ENCODE data around the gene FXYD2. TPM values are rescaled to one million over a fixed set of nuclear protein-coding genes. Genes with fewer than 3 reads are reported as not detected.

The FXYD2 gene
- total and polyA plus RNA-seq, 2 donors (not counting 3 experiments of a cell fraction or from before 2014, with no cell fraction given): 0.99 to 1.8 TPM

DNA sequence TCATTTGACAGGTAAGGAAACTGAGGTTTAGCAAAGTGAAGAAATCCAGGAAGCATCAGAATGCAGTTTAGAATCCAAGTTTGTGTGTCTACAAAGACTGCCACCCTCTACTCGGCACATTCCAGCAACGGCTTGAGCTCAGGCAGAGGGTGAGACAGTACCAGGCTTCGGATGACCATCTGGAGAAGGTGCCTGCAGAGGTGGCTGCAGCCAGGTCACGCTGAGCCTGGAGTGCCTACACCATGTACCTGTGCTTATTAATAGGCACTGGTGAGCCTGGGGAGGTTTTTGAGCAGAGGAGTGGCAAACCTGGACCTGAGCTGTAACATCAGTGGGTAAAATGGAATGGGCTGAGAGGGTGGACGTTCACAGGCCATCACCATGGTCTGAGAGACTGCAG, 47.2 kb upstream of the FXYD2 start:
- ChIA-PET POLR2A (no interaction called here), CTCF (interaction anchor here (1.2 kb wide), 1 partner anchor 182 kb away, joined by 3 read pairs; no protein-coding TSS in a partner anchor)

DNA sequence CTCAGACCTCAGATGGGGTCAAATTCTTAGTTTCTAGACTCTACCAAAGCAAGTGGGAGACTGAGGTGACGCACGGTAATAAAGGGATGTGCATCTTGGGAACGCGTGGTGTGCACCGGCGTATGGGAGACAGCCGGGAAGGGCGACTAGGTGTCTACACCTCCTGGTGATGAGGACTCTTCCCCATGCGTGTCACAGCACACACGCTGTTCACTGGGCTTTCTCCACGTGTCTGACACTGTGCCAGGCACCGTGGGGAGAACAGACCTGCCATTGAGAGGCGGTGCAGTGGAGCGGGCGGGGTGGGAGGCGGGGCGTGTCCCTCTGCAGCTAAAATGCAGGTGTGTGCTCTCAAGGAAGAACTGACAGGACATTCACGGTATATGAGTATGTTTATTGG, 46.6 kb upstream of the FXYD2 start:
- BruUV-seq (replicated peaks): no TSS peak
- H3K9ac ChIP-seq (replicated peaks; ENCODE audit: extremely low read depth, insufficient read depth, low read length): no peak overlapping the region
- no peak overlapping the region for H3K4me3 ChIP-seq (replicated peaks in 1 of 3; ENCODE audit: insufficient read depth in 1 of 3, low read depth in 1 of 3, low read length in 3 of 3)
- no peak overlapping the region for H3K27ac ChIP-seq (ENCODE audit: insufficient read depth, low read depth, low read length)
- H3K4me1 ChIP-seq (ENCODE audit: control insufficient read depth, extremely low read depth, insufficient read depth, low read length): no peaks in the 10 kb centered on the region
- dilution Hi-C loops (cut with MboI; ENCODE audit: extremely low pct_ligation_motif_present, low sequenced_read_pairs): no loop called here
- H3K4me2 ChIP-seq (ENCODE audit: insufficient read depth, low read length): no peak overlapping the region
- no peaks in the 10 kb centered on the region for H3K79me2 ChIP-seq (ENCODE audit: control insufficient read depth, insufficient read depth, low read length)
- no peaks in the 10 kb centered on the region for H3K9me1 ChIP-seq (replicated peaks; ENCODE audit: control insufficient read depth, extremely low read depth, insufficient read depth, low read length)
- H4K20me1 ChIP-seq (replicated peaks; ENCODE audit: control insufficient read depth, extremely low read depth, insufficient read depth, low read length): no peaks in the 10 kb centered on the region
- no peaks in the 10 kb centered on the region for H3K36me3 ChIP-seq (ENCODE audit: control insufficient read depth in 2 of 2, extremely low read depth in 1 of 2, insufficient read depth in 2 of 2, low read length in 2 of 2)
- POLR2A ChIA-PET: no interaction called here
- intact Hi-C loops (cut with micrococcal nuclease): no loop called here
- CTCF ChIA-PET: interaction anchor here (1.0 to 1.2 kb wide), 2 partner anchors 10 to 182 kb away, joined by 3 to 4 read pairs; no protein-coding TSS in a partner anchor
- no peak for DNase-seq (ENCODE audit: low read depth, low spot score)
- FAIRE-seq: no peak
- TF ChIP-seq EZH2 (IDR thresholded peaks at IDR 0.05; ENCODE audit: borderline replicate concordance, low read depth, low read length, severe bottlenecking) (no peak), POLR2A (IDR thresholded peaks at IDR 0.05; ENCODE audit: low read depth, low read length) (no peak), POLR2AphosphoS5 (IDR thresholded peaks at IDR 0.05; ENCODE audit: insufficient read depth, low read depth, low read length) (no peak), GATA2 (IDR thresholded peaks at IDR 0.05; ENCODE audit: insufficient read depth, insufficient read length, low read depth, low read length) (no peak), JUN (IDR thresholded peaks at IDR 0.05; ENCODE audit: borderline replicate concordance, insufficient read depth, insufficient read length, low read depth) (no peak), FOS (IDR thresholded peaks at IDR 0.05; ENCODE audit: borderline replicate concordance, insufficient read depth, low read length) (no peak), MYC (IDR thresholded peaks at IDR 0.05; ENCODE audit: low read depth, low read length) (no peak)
- TF ChIP-seq, protein P1, sequence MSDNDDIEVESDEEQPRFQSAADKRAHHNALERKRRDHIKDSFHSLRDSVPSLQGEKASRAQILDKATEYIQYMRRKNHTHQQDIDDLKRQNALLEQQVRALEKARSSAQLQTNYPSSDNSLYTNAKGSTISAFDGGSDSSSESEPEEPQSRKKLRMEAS (IDR thresholded peaks at IDR 0.05; ENCODE audit: insufficient read depth, insufficient read length): no peak
- TF ChIP-seq, protein P2, sequence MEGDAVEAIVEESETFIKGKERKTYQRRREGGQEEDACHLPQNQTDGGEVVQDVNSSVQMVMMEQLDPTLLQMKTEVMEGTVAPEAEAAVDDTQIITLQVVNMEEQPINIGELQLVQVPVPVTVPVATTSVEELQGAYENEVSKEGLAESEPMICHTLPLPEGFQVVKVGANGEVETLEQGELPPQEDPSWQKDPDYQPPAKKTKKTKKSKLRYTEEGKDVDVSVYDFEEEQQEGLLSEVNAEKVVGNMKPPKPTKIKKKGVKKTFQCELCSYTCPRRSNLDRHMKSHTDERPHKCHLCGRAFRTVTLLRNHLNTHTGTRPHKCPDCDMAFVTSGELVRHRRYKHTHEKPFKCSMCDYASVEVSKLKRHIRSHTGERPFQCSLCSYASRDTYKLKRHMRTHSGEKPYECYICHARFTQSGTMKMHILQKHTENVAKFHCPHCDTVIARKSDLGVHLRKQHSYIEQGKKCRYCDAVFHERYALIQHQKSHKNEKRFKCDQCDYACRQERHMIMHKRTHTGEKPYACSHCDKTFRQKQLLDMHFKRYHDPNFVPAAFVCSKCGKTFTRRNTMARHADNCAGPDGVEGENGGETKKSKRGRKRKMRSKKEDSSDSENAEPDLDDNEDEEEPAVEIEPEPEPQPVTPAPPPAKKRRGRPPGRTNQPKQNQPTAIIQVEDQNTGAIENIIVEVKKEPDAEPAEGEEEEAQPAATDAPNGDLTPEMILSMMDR (IDR thresholded peaks at IDR 0.05; ENCODE audit: extremely low read depth in 1 of 2, insufficient read depth in 1 of 2, low read depth in 1 of 2, low read length in 2 of 2): no peak
- no peak overlapping the region for H2AFZ ChIP-seq (ENCODE audit: low read depth, low read length)
- H3K9me3 ChIP-seq (replicated peaks; ENCODE audit: control insufficient read depth, insufficient read depth, low read length): no peaks in the 10 kb centered on the region
- H3K27me3 ChIP-seq (ENCODE audit: control insufficient read depth in 2 of 2, insufficient read depth in 2 of 2, low read length in 2 of 2): peaks cover 32 to 35% of the 10 kb centered on the region in 2 experiments

More for the DNA sequence above, 47.2 kb upstream of the FXYD2 start:
- Histone ChIP-seq H3K9ac (replicated peaks; ENCODE audit: extremely low read depth, insufficient read depth, low read length) (no peak overlapping the region), H3K79me2 (ENCODE audit: control insufficient read depth, insufficient read depth, low read length) (no peaks in the 10 kb centered on the region), H3K9me1 (replicated peaks; ENCODE audit: control insufficient read depth, extremely low read depth, insufficient read depth, low read length) (no peaks in the 10 kb centered on the region), H4K20me1 (replicated peaks; ENCODE audit: control insufficient read depth, extremely low read depth, insufficient read depth, low read length) (no peaks in the 10 kb centered on the region), H2AFZ (ENCODE audit: low read depth, low read length) (no peak overlapping the region), H3K4me1 (ENCODE audit: control insufficient read depth, extremely low read depth, insufficient read depth, low read length) (no peaks in the 10 kb centered on the region), H3K27ac (ENCODE audit: insufficient read depth, low read depth, low read length) (no peak overlapping the region), H3K4me3 (replicated peaks in 1 of 3; ENCODE audit: insufficient read depth in 1 of 3, low read depth in 1 of 3, low read length in 3 of 3) (no peak overlapping the region), H3K36me3 (ENCODE audit: control insufficient read depth in 2 of 2, extremely low read depth in 1 of 2, insufficient read depth in 2 of 2, low read length in 2 of 2) (no peaks in the 10 kb centered on the region), H3K27me3 (ENCODE audit: control insufficient read depth in 2 of 2, insufficient read depth in 2 of 2, low read length in 2 of 2) (peaks cover 36 to 37% of the 10 kb centered on the region in 2 experiments), H3K4me2 (ENCODE audit: insufficient read depth, low read length) (no peak overlapping the region), H3K9me3 (replicated peaks; ENCODE audit: control insufficient read depth, insufficient read depth, low read length) (no peaks in the 10 kb centered on the region)
- FAIRE-seq (no peak), DNase-seq (ENCODE audit: low read depth, low spot score) (no peak)
- no TSS peak for BruUV-seq (replicated peaks)
- dilution Hi-C loops (cut with MboI; ENCODE audit: extremely low pct_ligation_motif_present, low sequenced_read_pairs): no loop called here
- intact Hi-C loops (cut with micrococcal nuclease): no loop called here
- TF ChIP-seq POLR2A (IDR thresholded peaks at IDR 0.05; ENCODE audit: low read depth, low read length): no peak
- no peak for TF ChIP-seq GATA2 (IDR thresholded peaks at IDR 0.05; ENCODE audit: insufficient read depth, insufficient read length, low read depth, low read length)
- TF ChIP-seq MYC (IDR thresholded peaks at IDR 0.05; ENCODE audit: low read depth, low read length): no peak
- TF ChIP-seq FOS (IDR thresholded peaks at IDR 0.05; ENCODE audit: borderline replicate concordance, insufficient read depth, low read length): no peak
- no peak for TF ChIP-seq JUN (IDR thresholded peaks at IDR 0.05; ENCODE audit: borderline replicate concordance, insufficient read depth, insufficient read length, low read depth)
- TF ChIP-seq, protein P1 (IDR thresholded peaks at IDR 0.05; ENCODE audit: insufficient read depth, insufficient read length): no peak
- TF ChIP-seq EZH2 (IDR thresholded peaks at IDR 0.05; ENCODE audit: borderline replicate concordance, low read depth, low read length, severe bottlenecking): no peak

Data from endothelial cell of umbilical vein (primary cell).